MCF 10A (cell line): ENCODE measurements around the gene TNPO1. TPM values are rescaled to one million over a fixed set of nuclear protein-coding genes. Genes with fewer than 3 reads are reported as not detected.
A peak's percentile ranks its signal among the peaks of the same experiment; 100 is the strongest.

ENCODE experiments used
- BruUV-seq: library from RNA; stranded (reverse); fragments of 400-500 nt; replicated peaks from 2 replicates; lab custom pipeline; 2021; lab: Mats Ljungman, UMichigan
- CTCF ChIA-PET: fragments of 300-600 bp; sonication (Branson Sonifier 250); formaldehyde crosslinking; extraction: SDS; loops from one replicate; lab custom pipeline; 2021; ENCODE audit warnings: antibody characterized with exemption, inconsistent platforms; lab: Yijun Ruan, JAX
- POLR2A ChIA-PET: fragments of 300-600, 350-650 bp; sonication (Branson Sonifier 250); formaldehyde crosslinking; extraction: SDS; loops from one replicate; lab custom pipeline; 2020; ENCODE audit warnings: antibody characterized with exemption, inconsistent platforms; lab: Yijun Ruan, JAX
- DNase-seq: peaks from one replicate; pipeline ENCODE4 v3.0.0-alpha.2; 2018; ENCODE audit not compliant: unreplicated experiment
- H3K27ac Mint-ChIP-seq: one replicate; pipeline ENCODE4 v1.8.0; 2022; ENCODE audit warnings: mild to moderate bottlenecking, low read depth, mixed read lengths; ENCODE audit not compliant: unreplicated experiment
- H3K27me3 Mint-ChIP-seq: one replicate; pipeline ENCODE4 v1.8.0; 2022; ENCODE audit warnings: mixed read lengths; ENCODE audit not compliant: insufficient read depth, unreplicated experiment
- H3K36me3 Mint-ChIP-seq: one replicate; pipeline ENCODE4 v1.8.0; 2022; ENCODE audit warnings: mild to moderate bottlenecking, moderate library complexity, mixed read lengths; ENCODE audit not compliant: insufficient read depth, unreplicated experiment
- H3K4me1 Mint-ChIP-seq: one replicate; pipeline ENCODE4 v1.8.0; 2022; ENCODE audit warnings: mixed read lengths; ENCODE audit not compliant: insufficient read depth, unreplicated experiment
- H3K4me3 Mint-ChIP-seq: one replicate; pipeline ENCODE4 v1.8.0; 2022; ENCODE audit warnings: mild to moderate bottlenecking, moderate library complexity, mixed read lengths; ENCODE audit not compliant: unreplicated experiment
- H3K9me3 Mint-ChIP-seq: one replicate; pipeline ENCODE4 v1.8.0; 2022; ENCODE audit warnings: mixed read lengths; ENCODE audit not compliant: unreplicated experiment
- intact Hi-C: fragments of 100-400 bp; cut with micrococcal nuclease; formaldehyde crosslinking; loops from 2 replicates; pipeline ENCODE4 v1.14.1; 2022
- total RNA-seq: library from RNA; stranded (reverse); gene quantifications from 2 replicates; pipeline ENCODE4 v1.2.3, GENCODE V29; 2022
- TF ChIP-seq, protein P1 (sequence below): fragments of 200-600 bp; IDR thresholded peaks from one replicate; pipeline ENCODE4 v1.8.0; 2022; ENCODE audit warnings: antibody characterized with exemption, mild to moderate bottlenecking; ENCODE audit not compliant: unreplicated experiment

Gene TNPO1
- total RNA-seq, 1 experiment from 2014 or later, result 167 TPM

DNA sequence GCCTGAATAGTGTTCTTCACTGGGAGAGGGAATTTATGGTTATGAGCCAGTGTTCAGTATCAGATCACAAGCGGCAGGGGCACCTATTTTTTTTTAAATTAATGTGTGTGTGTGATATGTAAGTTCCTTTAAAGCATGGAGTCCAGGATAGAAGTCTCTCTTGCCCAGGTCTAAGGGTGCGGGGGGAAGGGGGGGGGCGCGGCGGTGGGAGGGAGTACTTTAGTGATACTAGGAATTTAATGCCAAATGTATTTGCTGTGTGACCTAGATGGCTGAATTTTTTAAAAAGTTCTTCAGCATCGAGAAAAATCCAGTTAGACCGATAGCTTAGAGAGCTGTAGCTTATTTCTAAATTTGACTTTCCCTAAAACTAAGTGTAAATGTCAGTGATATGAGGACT, 137.9 kb downstream of the TNPO1 start:
- Mint-ChIP-seq H3K9me3 (no peaks in the 10 kb centered on the region), H3K4me3 (peak overlapping the region; percentile 86), H3K27ac (peak overlapping the region; percentile 99), H3K4me1 (peaks cover 50% of the 10 kb centered on the region), H3K27me3 (no peaks in the 10 kb centered on the region), H3K36me3 (peaks cover 7% of the 10 kb centered on the region)
- TF ChIP-seq, protein P1, sequence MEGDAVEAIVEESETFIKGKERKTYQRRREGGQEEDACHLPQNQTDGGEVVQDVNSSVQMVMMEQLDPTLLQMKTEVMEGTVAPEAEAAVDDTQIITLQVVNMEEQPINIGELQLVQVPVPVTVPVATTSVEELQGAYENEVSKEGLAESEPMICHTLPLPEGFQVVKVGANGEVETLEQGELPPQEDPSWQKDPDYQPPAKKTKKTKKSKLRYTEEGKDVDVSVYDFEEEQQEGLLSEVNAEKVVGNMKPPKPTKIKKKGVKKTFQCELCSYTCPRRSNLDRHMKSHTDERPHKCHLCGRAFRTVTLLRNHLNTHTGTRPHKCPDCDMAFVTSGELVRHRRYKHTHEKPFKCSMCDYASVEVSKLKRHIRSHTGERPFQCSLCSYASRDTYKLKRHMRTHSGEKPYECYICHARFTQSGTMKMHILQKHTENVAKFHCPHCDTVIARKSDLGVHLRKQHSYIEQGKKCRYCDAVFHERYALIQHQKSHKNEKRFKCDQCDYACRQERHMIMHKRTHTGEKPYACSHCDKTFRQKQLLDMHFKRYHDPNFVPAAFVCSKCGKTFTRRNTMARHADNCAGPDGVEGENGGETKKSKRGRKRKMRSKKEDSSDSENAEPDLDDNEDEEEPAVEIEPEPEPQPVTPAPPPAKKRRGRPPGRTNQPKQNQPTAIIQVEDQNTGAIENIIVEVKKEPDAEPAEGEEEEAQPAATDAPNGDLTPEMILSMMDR, result no peak
- CTCF ChIA-PET, result interaction anchor here (0.6 to 2.0 kb wide), 3 partner anchors 28 to 262 kb away, joined by 3 to 6 read pairs (median 3); no protein-coding TSS in a partner anchor
- POLR2A ChIA-PET, result interaction anchor here (0.6 to 5.2 kb wide), 13 partner anchors 10 to 610 kb away, joined by 3 to 48 read pairs (median 6); partner anchors contain the start of gene BTF3
- intact Hi-C loops, result loop anchor here (1.0 to 10.0 kb wide), 2 partner anchors 32 to 500 kb away; no protein-coding TSS in a partner anchor
- BruUV-seq, result no TSS peak
- DNase-seq, result no peak

DNA sequence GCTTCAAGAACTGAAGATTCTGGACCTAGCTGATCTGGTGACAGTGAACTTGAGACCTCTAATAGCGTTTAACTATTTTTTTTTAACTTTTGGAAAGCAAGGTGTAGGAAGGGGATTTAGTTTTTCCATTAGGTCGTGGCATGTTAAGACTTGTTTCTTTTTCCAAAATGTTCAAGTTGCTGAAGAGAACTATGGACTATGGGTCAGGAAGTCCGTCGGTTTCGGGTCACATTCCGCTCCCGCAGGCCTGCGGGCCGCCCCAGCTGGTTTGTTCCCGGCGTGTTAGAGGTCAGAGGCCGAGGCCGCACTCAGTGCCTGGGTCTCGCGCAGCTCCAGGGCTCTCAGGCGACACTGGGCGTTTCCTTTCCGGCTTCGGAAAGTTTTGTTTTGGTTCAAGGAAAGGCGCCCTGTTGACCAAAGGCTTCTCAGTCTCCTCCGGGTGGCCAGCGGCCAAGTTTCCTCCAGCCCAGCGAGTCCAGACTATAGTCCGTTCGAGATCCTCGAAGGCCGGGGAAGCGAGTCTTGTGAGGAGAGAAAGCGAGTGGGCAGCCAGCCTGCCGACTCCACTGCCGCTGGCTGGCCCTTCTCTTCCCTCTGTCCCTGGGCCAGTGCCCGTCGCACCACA, 138.8 kb downstream of the TNPO1 start:
- ChIA-PET CTCF (interaction anchor here (0.6 to 2.0 kb wide), 9 partner anchors 29 to 1078 kb away, joined by 3 to 6 read pairs (median 3); no protein-coding TSS in a partner anchor), POLR2A (interaction anchor here (0.5 to 5.2 kb wide), 24 partner anchors 11 to 635 kb away, joined by 3 to 48 read pairs (median 4); partner anchors contain the start of genes BTF3, FOXD1, MRPS27 and PTCD2)
- H3K27me3 Mint-ChIP-seq, result no peaks in the 10 kb centered on the region
- no peak for DNase-seq
- TF ChIP-seq, protein P1, result no peak
- intact Hi-C loops, result loop anchor here (5.0 to 10.0 kb wide), 2 partner anchors 107 to 500 kb away; no protein-coding TSS in a partner anchor
- H3K27ac Mint-ChIP-seq, result peak overlapping the region; percentile 99
- H3K9me3 Mint-ChIP-seq, result no peaks in the 10 kb centered on the region
- H3K36me3 Mint-ChIP-seq, result peaks cover 7% of the 10 kb centered on the region
- TSS peak; percentile 85 for BruUV-seq
- peak overlapping the region; percentile 86 for H3K4me3 Mint-ChIP-seq
- peaks cover 46% of the 10 kb centered on the region for H3K4me1 Mint-ChIP-seq

GRCh38 chr5:72955768-72956323, 139.4 kb downstream of the TNPO1 start, which contains the start of gene FCHO2:
TSS of gene FCHO2 (plus strand) at chr5:72956041. CDS start at chr5:72956097, 56 bp downstream.
- peak within 1 kb of the TSS; percentile 86 for H3K4me3 Mint-ChIP-seq
- H3K4me1 Mint-ChIP-seq, result peaks cover 44% of the 10 kb centered on the region
- H3K36me3 Mint-ChIP-seq, result peaks cover 7% of the 10 kb centered on the region
- peak; percentile 98 for DNase-seq
- TF ChIP-seq, protein P1, result peak; percentile 48
- intact Hi-C loops, result loop anchor here (2.0 to 10.0 kb wide), 3 partner anchors 75 to 499 kb away; no protein-coding TSS in a partner anchor
- no peaks in the 10 kb centered on the region for H3K27me3 Mint-ChIP-seq
- peak within 1 kb of the TSS; percentile 99 for H3K27ac Mint-ChIP-seq
- ChIA-PET CTCF (interaction anchor here (0.7 to 2.0 kb wide), 10 partner anchors 30 to 1078 kb away, joined by 3 to 6 read pairs (median 3); no protein-coding TSS in a partner anchor), POLR2A (interaction anchor here (0.5 to 5.2 kb wide), 22 partner anchors 11 to 635 kb away, joined by 3 to 48 read pairs (median 5); partner anchors contain the start of genes BTF3, FOXD1, MRPS27 and PTCD2)
- H3K9me3 Mint-ChIP-seq, result no peaks in the 10 kb centered on the region
- BruUV-seq, result no TSS peak
